ENCODE measurements around the gene CNPY4. TPM values are rescaled to one million over a fixed set of nuclear protein-coding genes. Genes with fewer than 3 reads are reported as not detected.

CNPY4 gene
- total RNA-seq, 1 experiment from 2014 or later, result 13.0 TPM

GRCh38 chr7:100095289-100095688 lies 24.1 kb upstream of the CNPY4 start:
- DNase-seq, result no peak
- no peaks in the 10 kb centered on the region for H3K9me3 ChIP-seq (ENCODE audit: low read length)
- no peak overlapping the region for H3K9ac ChIP-seq (ENCODE audit: low read length)
- peaks cover 60% of the 10 kb centered on the region for H3K36me3 ChIP-seq (ENCODE audit: insufficient read depth, low read length)
- H3K4me3 ChIP-seq (ENCODE audit: low read length), result no peak overlapping the region
- H3K27ac ChIP-seq (ENCODE audit: low read length), result no peak overlapping the region
- H4K20me1 ChIP-seq (ENCODE audit: insufficient read depth, low read depth, low read length), result peaks cover 17% of the 10 kb centered on the region; the same call in 1 of the 2 replicates
- H2AFZ ChIP-seq (ENCODE audit: low read length), result no peak overlapping the region
- peaks cover 24% of the 10 kb centered on the region for H3K79me2 ChIP-seq (ENCODE audit: low read length)
- H3K4me1 ChIP-seq (ENCODE audit: low read length), result peaks cover 13% of the 10 kb centered on the region
- H3K4me2 ChIP-seq (ENCODE audit: low read depth, low read length, poor library complexity, severe bottlenecking), result no peak overlapping the region
- H3K9me2 ChIP-seq (replicated peaks; ENCODE audit: insufficient read depth, low read length), result no peaks in the 10 kb centered on the region
- no peaks in the 10 kb centered on the region for H3K27me3 ChIP-seq (ENCODE audit: low read length)

- Histone ChIP-seq H3K4me2 (ENCODE audit: low read depth, low read length, poor library complexity, severe bottlenecking) (no peak overlapping the region), H3K4me3 (ENCODE audit: low read length) (no peak overlapping the region), H3K9me2 (replicated peaks; ENCODE audit: insufficient read depth, low read length) (no peaks in the 10 kb centered on the region), H3K79me2 (ENCODE audit: low read length) (peaks cover 27% of the 10 kb centered on the region), H2AFZ (ENCODE audit: low read length) (no peak overlapping the region), H3K27ac (ENCODE audit: low read length) (no peak overlapping the region), H3K9ac (ENCODE audit: low read length) (no peak overlapping the region), H3K9me3 (ENCODE audit: low read length) (no peaks in the 10 kb centered on the region), H3K4me1 (ENCODE audit: low read length) (peaks cover 11% of the 10 kb centered on the region), H3K27me3 (ENCODE audit: low read length) (no peaks in the 10 kb centered on the region), H4K20me1 (ENCODE audit: insufficient read depth, low read depth, low read length) (peaks cover 18% of the 10 kb centered on the region; the same call in 1 of the 2 replicates), H3K36me3 (ENCODE audit: insufficient read depth, low read length) (peaks cover 60% of the 10 kb centered on the region)
- DNase-seq, result no peak
Measured at GRCh38 chr7:100095704-100096103, 23.7 kb upstream of the CNPY4 start.

- H3K36me3 ChIP-seq (ENCODE audit: insufficient read depth, low read length), result peaks cover 50% of the 10 kb centered on the region
- peaks cover 18% of the 10 kb centered on the region; the same call in 1 of the 2 replicates for H4K20me1 ChIP-seq (ENCODE audit: insufficient read depth, low read depth, low read length)
- no peak overlapping the region for H2AFZ ChIP-seq (ENCODE audit: low read length)
- no peak for DNase-seq
- H3K4me1 ChIP-seq (ENCODE audit: low read length), result peaks cover 20% of the 10 kb centered on the region
- peaks cover 34% of the 10 kb centered on the region for H3K79me2 ChIP-seq (ENCODE audit: low read length)
- H3K27ac ChIP-seq (ENCODE audit: low read length), result no peak overlapping the region
- H3K9me3 ChIP-seq (ENCODE audit: low read length), result no peaks in the 10 kb centered on the region
- no peaks in the 10 kb centered on the region for H3K27me3 ChIP-seq (ENCODE audit: low read length)
- no peaks in the 10 kb centered on the region for H3K9me2 ChIP-seq (replicated peaks; ENCODE audit: insufficient read depth, low read length)
- H3K4me3 ChIP-seq (ENCODE audit: low read length), result no peak overlapping the region
- H3K9ac ChIP-seq (ENCODE audit: low read length), result no peak overlapping the region
- no peak overlapping the region for H3K4me2 ChIP-seq (ENCODE audit: low read depth, low read length, poor library complexity, severe bottlenecking)
Measured at GRCh38 chr7:100098913-100099312, 20.5 kb upstream of the CNPY4 start.

- peaks cover 20% of the 10 kb centered on the region for H3K4me1 ChIP-seq (ENCODE audit: low read length)
- H3K4me3 ChIP-seq (ENCODE audit: low read length), result peak overlapping the region; percentile 96
- H3K9me3 ChIP-seq (ENCODE audit: low read length), result no peaks in the 10 kb centered on the region
- no peaks in the 10 kb centered on the region for H3K27me3 ChIP-seq (ENCODE audit: low read length)
- peaks cover 45% of the 10 kb centered on the region for H3K36me3 ChIP-seq (ENCODE audit: insufficient read depth, low read length)
- no peak overlapping the region for H2AFZ ChIP-seq (ENCODE audit: low read length)
- H3K9ac ChIP-seq (ENCODE audit: low read length), result peak overlapping the region; percentile 98
- H3K27ac ChIP-seq (ENCODE audit: low read length), result no peak overlapping the region
- H3K9me2 ChIP-seq (replicated peaks; ENCODE audit: insufficient read depth, low read length), result no peaks in the 10 kb centered on the region
- H4K20me1 ChIP-seq (ENCODE audit: insufficient read depth, low read depth, low read length), result peaks cover 18% of the 10 kb centered on the region; the same call in 1 of the 2 replicates
- no peak for DNase-seq
- peak overlapping the region; percentile 72 for H3K4me2 ChIP-seq (ENCODE audit: low read depth, low read length, poor library complexity, severe bottlenecking)
- H3K79me2 ChIP-seq (ENCODE audit: low read length), result peaks cover 34% of the 10 kb centered on the region
Measured at GRCh38 chr7:100099452-100099851, 20.0 kb upstream of the CNPY4 start.

- Histone ChIP-seq H4K20me1 (ENCODE audit: insufficient read depth, low read depth, low read length) (peaks cover 15% of the 10 kb centered on the region; the same call in 1 of the 2 replicates), H3K27ac (ENCODE audit: low read length) (peak overlapping the region; percentile 94), H2AFZ (ENCODE audit: low read length) (no peak overlapping the region), H3K36me3 (ENCODE audit: insufficient read depth, low read length) (peaks cover 36% of the 10 kb centered on the region), H3K4me1 (ENCODE audit: low read length) (peaks cover 20% of the 10 kb centered on the region), H3K9ac (ENCODE audit: low read length) (peak overlapping the region; percentile 98), H3K4me2 (ENCODE audit: low read depth, low read length, poor library complexity, severe bottlenecking) (peak overlapping the region; percentile 72), H3K27me3 (ENCODE audit: low read length) (no peaks in the 10 kb centered on the region), H3K9me2 (replicated peaks; ENCODE audit: insufficient read depth, low read length) (no peaks in the 10 kb centered on the region), H3K9me3 (ENCODE audit: low read length) (no peaks in the 10 kb centered on the region), H3K4me3 (ENCODE audit: low read length) (peak overlapping the region; percentile 96), H3K79me2 (ENCODE audit: low read length) (peaks cover 34% of the 10 kb centered on the region)
- peak; percentile 97 for DNase-seq
Measured at GRCh38 chr7:100100420-100101015, 18.9 kb upstream of the CNPY4 start.

- Histone ChIP-seq H3K4me2 (ENCODE audit: low read depth, low read length, poor library complexity, severe bottlenecking) (peak within 1 kb of the TSS; percentile 72), H3K79me2 (ENCODE audit: low read length) (peaks cover 34% of the 10 kb centered on the region), H3K9me2 (replicated peaks; ENCODE audit: insufficient read depth, low read length) (no peaks in the 10 kb centered on the region), H3K9ac (ENCODE audit: low read length) (peak within 1 kb of the TSS; percentile 98), H3K4me3 (ENCODE audit: low read length) (peak within 1 kb of the TSS; percentile 96), H4K20me1 (ENCODE audit: insufficient read depth, low read depth, low read length) (peaks cover 15% of the 10 kb centered on the region; the same call in 1 of the 2 replicates), H3K36me3 (ENCODE audit: insufficient read depth, low read length) (peaks cover 31% of the 10 kb centered on the region), H3K27ac (ENCODE audit: low read length) (peak within 1 kb of the TSS; percentile 94), H2AFZ (ENCODE audit: low read length) (no peak within 1 kb of the TSS), H3K4me1 (ENCODE audit: low read length) (peaks cover 20% of the 10 kb centered on the region), H3K9me3 (ENCODE audit: low read length) (no peaks in the 10 kb centered on the region), H3K27me3 (ENCODE audit: low read length) (no peaks in the 10 kb centered on the region)
- DNase-seq, result peak; percentile 99
Measured at GRCh38 chr7:100101016-100101862, 18.2 kb upstream of the CNPY4 start, which contains the start of the genes AP4M1 and MCM7. Gene AP4M1, plus strand, starts transcription at chr7:100101643. Its CDS starts 72 bp downstream, at chr7:100101715. Gene MCM7, minus strand, starts transcription at chr7:100101397. Its CDS starts 103 bp downstream, at chr7:100101294.

GRCh38 chr7:100102950-100103840 lies 16.2 kb upstream of the CNPY4 start:
- Histone ChIP-seq H3K4me3 (ENCODE audit: low read length) (peak overlapping the region; percentile 96; the same call in 1 of the 2 replicates), H3K36me3 (ENCODE audit: insufficient read depth, low read length) (peaks cover 18% of the 10 kb centered on the region), H3K9ac (ENCODE audit: low read length) (peak overlapping the region; percentile 74; the same call in 1 of the 2 replicates), H3K9me3 (ENCODE audit: low read length) (no peaks in the 10 kb centered on the region), H3K9me2 (replicated peaks; ENCODE audit: insufficient read depth, low read length) (no peaks in the 10 kb centered on the region), H3K4me2 (ENCODE audit: low read depth, low read length, poor library complexity, severe bottlenecking) (peak overlapping the region; percentile 72), H4K20me1 (ENCODE audit: insufficient read depth, low read depth, low read length) (peaks cover 15% of the 10 kb centered on the region; the same call in 1 of the 2 replicates), H3K27ac (ENCODE audit: low read length) (no peak overlapping the region), H2AFZ (ENCODE audit: low read length) (no peak overlapping the region), H3K4me1 (ENCODE audit: low read length) (peaks cover 20% of the 10 kb centered on the region), H3K79me2 (ENCODE audit: low read length) (peaks cover 31% of the 10 kb centered on the region), H3K27me3 (ENCODE audit: low read length) (no peaks in the 10 kb centered on the region)
- DNase-seq, result no peak

Data from Karpas-422 (cell line).